Measurements from ENCODE around the gene PRX. TPM values are rescaled to one million over a fixed set of nuclear protein-coding genes. Genes with fewer than 3 reads are reported as not detected.

The PRX gene
- total and polyA plus RNA-seq, 9 of the 15 experiments (the other 6 are each of a cell fraction or from before 2014, with no cell fraction given) = 0.65 to 3.5 (median 1.7) TPM; not detected in 2

- TF ChIP-seq CBX2 (IDR thresholded peaks at IDR 0.05; ENCODE audit: insufficient read depth, low read length, poor library complexity, severe bottlenecking) (no peak), PYGO2 (tag; IDR thresholded peaks at IDR 0.05) (no peak), ZNF830 (CRISPR knock-in tag; IDR thresholded peaks at IDR 0.05) (no peak), ZNF511 (CRISPR knock-in tag; IDR thresholded peaks at IDR 0.05) (no peak), PML (IDR thresholded peaks at IDR 0.05; ENCODE audit: low read length) (no peak), ATF7 (IDR thresholded peaks at IDR 0.05) (0 out of 2 replicates have a peak, but pooled peaks have one; percentile 22), EGR1 (conservative IDR thresholded peaks at IDR 0.05) (peak; percentile 86), ARID2 (IDR thresholded peaks at IDR 0.05) (no peak), FOXM1 (IDR thresholded peaks at IDR 0.05; ENCODE audit: low read depth) (no peak; the same call in 1 of the 2 replicates), FOXM1 (CRISPR knock-in tag; IDR thresholded peaks at IDR 0.05; ENCODE audit: low read depth) (no peak), YBX1 (IDR thresholded peaks at IDR 0.05) (no peak), FOXP1 (CRISPR knock-in tag; IDR thresholded peaks at IDR 0.05) (no peak), ZNF23 (CRISPR knock-in tag; IDR thresholded peaks at IDR 0.05) (no peak), ZFX (CRISPR knock-in tag; IDR thresholded peaks at IDR 0.05) (peak; percentile 50), POU5F1 (IDR thresholded peaks at IDR 0.05; ENCODE audit: borderline replicate concordance, low read depth, low read length, partially characterized antibody) (no peak), TBL1XR1 (IDR thresholded peaks at IDR 0.05; ENCODE audit: low read length in 2 of 2) (0 out of 4 replicates have a peak, but pooled peaks of 1 of the 2 experiments have one; percentile 56), HNRNPUL1 (IDR thresholded peaks at IDR 0.05; ENCODE audit: low read length) (no peak), ZNF644 (tag; IDR thresholded peaks at IDR 0.05; ENCODE audit: low read depth) (no peak), CUX1 (CRISPR knock-in tag; IDR thresholded peaks at IDR 0.05) (no peak), ZNF766 (CRISPR knock-in tag; conservative IDR thresholded peaks at IDR 0.05) (peak; percentile 71), ZNF140 (CRISPR knock-in tag; IDR thresholded peaks at IDR 0.05) (no peak)
- TF ChIP-seq, protein P1, sequence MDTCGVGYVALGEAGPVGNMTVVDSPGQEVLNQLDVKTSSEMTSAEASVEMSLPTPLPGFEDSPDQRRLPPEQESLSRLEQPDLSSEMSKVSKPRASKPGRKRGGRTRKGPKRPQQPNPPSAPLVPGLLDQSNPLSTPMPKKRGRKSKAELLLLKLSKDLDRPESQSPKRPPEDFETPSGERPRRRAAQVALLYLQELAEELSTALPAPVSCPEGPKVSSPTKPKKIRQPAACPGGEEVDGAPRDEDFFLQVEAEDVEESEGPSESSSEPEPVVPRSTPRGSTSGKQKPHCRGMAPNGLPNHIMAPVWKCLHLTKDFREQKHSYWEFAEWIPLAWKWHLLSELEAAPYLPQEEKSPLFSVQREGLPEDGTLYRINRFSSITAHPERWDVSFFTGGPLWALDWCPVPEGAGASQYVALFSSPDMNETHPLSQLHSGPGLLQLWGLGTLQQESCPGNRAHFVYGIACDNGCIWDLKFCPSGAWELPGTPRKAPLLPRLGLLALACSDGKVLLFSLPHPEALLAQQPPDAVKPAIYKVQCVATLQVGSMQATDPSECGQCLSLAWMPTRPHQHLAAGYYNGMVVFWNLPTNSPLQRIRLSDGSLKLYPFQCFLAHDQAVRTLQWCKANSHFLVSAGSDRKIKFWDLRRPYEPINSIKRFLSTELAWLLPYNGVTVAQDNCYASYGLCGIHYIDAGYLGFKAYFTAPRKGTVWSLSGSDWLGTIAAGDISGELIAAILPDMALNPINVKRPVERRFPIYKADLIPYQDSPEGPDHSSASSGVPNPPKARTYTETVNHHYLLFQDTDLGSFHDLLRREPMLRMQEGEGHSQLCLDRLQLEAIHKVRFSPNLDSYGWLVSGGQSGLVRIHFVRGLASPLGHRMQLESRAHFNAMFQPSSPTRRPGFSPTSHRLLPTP (IDR thresholded peaks at IDR 0.05; ENCODE audit: borderline replicate concordance, extremely low read depth, insufficient read length) = no peak
These were observed 50.1 kb downstream of the PRX start (continued) for GRCh38 chr19:40363069-40363468.
